Vagina (tissue), 2 donors: Measurements from ENCODE around the gene CPLANE1. TPM values are rescaled to one million over a fixed set of nuclear protein-coding genes. Genes with fewer than 3 reads are reported as not detected.
"Not testable (repeated sequence)": the region's sequence is repeated elsewhere in the genome, so short reads cannot be mapped to it uniquely, and the experiment has no call there.

Experiments used
- DNase-seq, 2 donors: peaks; one replicate each; pipeline ENCODE4 v3.0.0-alpha.2; 2017; ENCODE audit errors: extremely low spot score in 2 of 2
- H3K27ac ChIP-seq: fragments of 200-600 bp; sonication (generic); one replicate; pipeline ENCODE4 v1.5.1; 2019
- H3K27me3 ChIP-seq: fragments of 200-600 bp; sonication (generic); one replicate; pipeline ENCODE4 v1.5.1; 2019
- H3K36me3 ChIP-seq, 2 donors: fragments of 200-600 bp; sonication (generic); one replicate each; pipeline ENCODE4 v1.5.1; 2017 to 2019
- H3K4me1 ChIP-seq: fragments of 200-600 bp; sonication (generic); one replicate; pipeline ENCODE4 v1.5.1; 2019
- H3K4me3 ChIP-seq, 2 donors: fragments of 200-600 bp; sonication (generic); 1 replicate in 1 of 2; 2 replicates in 1 of 2; pipeline ENCODE4 v1.5.1; 2016 to 2019
- H3K9me3 ChIP-seq: fragments of 200-600 bp; sonication (generic); one replicate; pipeline ENCODE4 v1.5.1; 2019
- CTCF ChIP-seq, 3 experiments: fragments of 450-650 bp in 2 of 3; fragments of 200-600 bp in 1 of 3; sonication (generic) in 1 of 3; IDR thresholded peaks; one replicate each; pipeline ENCODE4 v1.5.1; 2017 to 2019; ENCODE audit warnings: antibody characterized with exemption in 3 of 3, mild to moderate bottlenecking in 2 of 3, moderate library complexity in 2 of 3
- POLR2A ChIP-seq, 2 donors: fragments of 450-650 bp; IDR thresholded peaks; one replicate each; pipeline ENCODE4 v1.6.1; 2017; ENCODE audit warnings: antibody characterized with exemption in 2 of 2, mild to moderate bottlenecking in 2 of 2, moderate library complexity in 2 of 2
- POLR2AphosphoS5 ChIP-seq, 2 donors: sonication (generic); formaldehyde crosslinking; IDR thresholded peaks; one replicate each; pipeline ENCODE4 v1.9.0; 2017; ENCODE audit warnings: antibody characterized with exemption in 2 of 2, mild to moderate bottlenecking in 2 of 2, low read depth in 1 of 2; ENCODE audit not compliant: insufficient read depth in 1 of 2
- intact Hi-C: fragments of 100-400 bp; cut with DNase I; formaldehyde crosslinking; loops from one replicate; pipeline ENCODE4 v1.15.1; 2023
- total RNA-seq: library from RNA; depleted of rRNA; stranded (reverse); fragments of >200 nt; gene quantifications from one replicate; pipeline ENCODE4 v1.2.3, GENCODE V29; 2016

The CPLANE1 gene
- total RNA-seq, 1 donor from 2014 or later: 26.5 TPM

DNA sequence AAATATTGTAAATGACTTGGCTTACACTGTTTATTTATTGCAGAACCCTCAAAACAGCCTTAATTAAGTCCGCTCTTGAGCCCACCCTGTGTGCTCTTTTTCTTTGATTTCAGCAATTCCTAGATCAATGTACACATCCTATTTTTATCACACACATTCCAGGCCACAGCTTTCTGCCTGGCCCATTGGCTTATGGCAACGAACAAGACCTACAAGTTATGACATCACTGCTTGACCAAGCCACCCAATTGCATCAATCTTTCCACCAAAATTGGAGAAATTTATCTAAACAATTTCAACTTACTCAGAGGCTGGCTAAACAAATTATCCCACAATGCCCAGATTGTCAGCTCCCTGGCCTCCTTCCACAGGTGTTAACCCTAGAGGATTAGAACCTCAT lies 158.4 kb downstream of the CPLANE1 start:
- Histone ChIP-seq H3K27ac (no peak overlapping the region), H3K4me3 (no peak overlapping the region), H3K4me1 (no peaks in the 10 kb centered on the region), H3K27me3 (no peaks in the 10 kb centered on the region), H3K9me3 (no peaks in the 10 kb centered on the region), H3K36me3 (no peaks in the 10 kb centered on the region)
- no peak for DNase-seq
- no peak for TF ChIP-seq POLR2A (IDR thresholded peaks at IDR 0.05)
- no peak for TF ChIP-seq POLR2AphosphoS5 (IDR thresholded peaks at IDR 0.05; ENCODE audit: insufficient read depth in 1 of 2, low read depth in 1 of 2)
- intact Hi-C loops: no loop called here

DNA sequence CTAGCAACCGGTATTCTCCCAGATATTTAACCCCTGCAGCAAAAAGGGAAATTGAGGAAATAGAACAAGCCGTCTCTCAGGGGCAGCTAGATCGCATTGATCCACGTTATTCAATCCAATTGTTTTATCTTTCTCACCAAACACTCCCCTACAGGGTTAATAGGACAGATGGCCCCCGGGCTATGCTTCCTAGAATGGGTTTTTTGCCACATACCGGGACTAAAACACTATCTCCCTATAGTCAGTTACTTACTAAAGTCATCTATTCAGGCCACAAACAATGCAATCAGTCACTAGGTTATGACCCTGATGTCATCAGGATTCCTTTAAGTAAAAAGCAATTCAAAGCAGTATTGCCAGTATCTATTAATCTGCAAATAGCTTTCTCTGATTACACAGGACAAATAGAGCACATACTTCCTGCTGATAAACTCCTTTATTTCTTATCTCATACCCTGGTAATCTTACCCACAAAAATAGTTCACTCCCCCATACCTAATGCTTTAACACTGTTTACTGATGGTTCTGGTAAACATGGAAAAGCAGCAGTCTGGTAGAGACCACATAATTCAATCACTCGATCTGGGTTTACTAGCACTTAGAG lies 159.0 kb downstream of the CPLANE1 start:
- no peak for DNase-seq
- H3K27ac ChIP-seq: no peak overlapping the region
- TF ChIP-seq POLR2AphosphoS5 (IDR thresholded peaks at IDR 0.05; ENCODE audit: insufficient read depth in 1 of 2, low read depth in 1 of 2) (no peak), CTCF (IDR thresholded peaks at IDR 0.05) (no peak), POLR2A (IDR thresholded peaks at IDR 0.05) (no peak)
- intact Hi-C loops: no loop called here
- no peaks in the 10 kb centered on the region for H3K9me3 ChIP-seq
- H3K27me3 ChIP-seq: no peaks in the 10 kb centered on the region
- no peaks in the 10 kb centered on the region for H3K4me1 ChIP-seq
- no peaks in the 10 kb centered on the region for H3K36me3 ChIP-seq
- no peak overlapping the region for H3K4me3 ChIP-seq

DNA sequence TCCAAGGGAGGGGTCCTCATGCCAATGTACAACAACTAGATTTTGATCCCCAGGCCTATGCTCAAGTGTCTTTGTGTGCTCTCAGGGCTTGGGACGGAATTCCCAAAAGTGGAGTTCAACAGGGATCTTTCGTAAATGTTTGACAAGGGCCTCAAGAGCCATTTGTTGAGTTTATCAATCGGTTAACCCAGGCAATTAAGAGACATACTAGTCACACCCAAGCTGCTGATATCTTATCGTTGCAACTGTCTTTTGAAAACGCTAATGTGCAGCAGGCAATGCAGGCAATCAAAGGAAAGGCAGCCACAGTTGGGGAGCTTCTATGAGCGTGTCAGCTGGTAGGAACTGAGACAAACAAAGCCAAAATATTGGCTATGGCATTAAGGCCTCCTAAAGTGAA lies 161.2 kb downstream of the CPLANE1 start:
- Histone ChIP-seq H3K27ac (no peak overlapping the region), H3K9me3 (no peaks in the 10 kb centered on the region), H3K4me1 (no peaks in the 10 kb centered on the region), H3K4me3 (no peak overlapping the region), H3K27me3 (no peaks in the 10 kb centered on the region), H3K36me3 (no peaks in the 10 kb centered on the region)
- no peak for DNase-seq
- intact Hi-C loops: no loop called here
- no peak for TF ChIP-seq POLR2AphosphoS5 (IDR thresholded peaks at IDR 0.05; ENCODE audit: insufficient read depth in 1 of 2, low read depth in 1 of 2)
- TF ChIP-seq POLR2A (IDR thresholded peaks at IDR 0.05): no peak
- no peak for TF ChIP-seq CTCF (IDR thresholded peaks at IDR 0.05)

GRCh38 chr5:37086466-37087173 lies 162.6 kb downstream of the CPLANE1 start:
- no peak for DNase-seq
- intact Hi-C loops: no loop called here
- Histone ChIP-seq H3K4me1 (no peaks in the 10 kb centered on the region), H3K9me3 (no peaks in the 10 kb centered on the region), H3K27ac (no peak overlapping the region), H3K27me3 (no peaks in the 10 kb centered on the region), H3K4me3 (no peak overlapping the region), H3K36me3 (no peaks in the 10 kb centered on the region)
- no peak for TF ChIP-seq POLR2AphosphoS5 (IDR thresholded peaks at IDR 0.05; ENCODE audit: insufficient read depth in 1 of 2, low read depth in 1 of 2)
- TF ChIP-seq POLR2A (IDR thresholded peaks at IDR 0.05): no peak
- no peak for TF ChIP-seq CTCF (IDR thresholded peaks at IDR 0.05)

GRCh38 chr5:37086026-37086425 lies 163.2 kb downstream of the CPLANE1 start:
- DNase-seq, H3K4me1 ChIP-seq, H3K27ac ChIP-seq, H3K27me3 ChIP-seq, H3K36me3 ChIP-seq, H3K9me3 ChIP-seq, intact Hi-C loops, H3K4me3 ChIP-seq: not testable (repeated sequence)

GRCh38 chr5:37082977-37083376 lies 166.2 kb downstream of the CPLANE1 start:
- H3K4me1 ChIP-seq, H3K36me3 ChIP-seq, DNase-seq, H3K9me3 ChIP-seq, H3K4me3 ChIP-seq, H3K27ac ChIP-seq, H3K27me3 ChIP-seq, intact Hi-C loops: not testable (repeated sequence)
